ENCODE results near the gene CACNA1A.
"Not testable (repeated sequence)": the region's sequence is repeated elsewhere in the genome, so short reads cannot be mapped to it uniquely, and the experiment has no call there.

Gene CACNA1A

GRCh38 chr19:13210339-13210775 is 295.9 kb downstream of the CACNA1A start:
- peaks cover 30 to 62% of the 10 kb centered on the region in 2 donors for H3K4me1 Mint-ChIP-seq
- H3K27ac Mint-ChIP-seq: peak overlapping the region; percentile 98
- H3K36me3 Mint-ChIP-seq: peaks cover 0 to 3% of the 10 kb centered on the region in 2 donors
- peak overlapping the region; percentile 83 to 94 for H3K4me3 Mint-ChIP-seq
- no peaks in the 10 kb centered on the region for H3K27me3 Mint-ChIP-seq
- ATAC-seq (replicated peaks) (no peak), DNase-seq (no peak)
- no peaks in the 10 kb centered on the region for H3K9me3 Mint-ChIP-seq

- Mint-ChIP-seq H3K4me1 (peaks cover 30 to 61% of the 10 kb centered on the region in 2 donors), H3K27ac (peak overlapping the region; percentile 98), H3K9me3 (no peaks in the 10 kb centered on the region), H3K4me3 (peak overlapping the region; percentile 83 to 94), H3K27me3 (no peaks in the 10 kb centered on the region), H3K36me3 (peaks cover 0 to 3% of the 10 kb centered on the region in 2 donors)
- ATAC-seq (replicated peaks): peak; percentile 53 to 57
- DNase-seq: no peak
Measured at GRCh38 chr19:13209484-13210338, 296.6 kb downstream of the CACNA1A start.

- Mint-ChIP-seq H3K9me3 (no peaks in the 10 kb centered on the region), H3K27me3 (no peaks in the 10 kb centered on the region), H3K4me3 (peak overlapping the region; percentile 83 to 94), H3K36me3 (peaks cover 0 to 3% of the 10 kb centered on the region in 2 donors), H3K4me1 (peaks cover 30 to 61% of the 10 kb centered on the region in 2 donors), H3K27ac (peak overlapping the region; percentile 98)
- DNase-seq: no peak
- peak; percentile 60 to 64 for ATAC-seq (replicated peaks)
Measured at GRCh38 chr19:13208672-13209483, 297.4 kb downstream of the CACNA1A start.

GRCh38 chr19:13207846-13208671 is 298.2 kb downstream of the CACNA1A start:
- peaks cover 0 to 3% of the 10 kb centered on the region in 2 donors for H3K36me3 Mint-ChIP-seq
- peak overlapping the region; percentile 83 to 94 for H3K4me3 Mint-ChIP-seq
- ATAC-seq (replicated peaks) (peak; percentile 73 to 78), DNase-seq (peak; percentile 54)
- H3K9me3 Mint-ChIP-seq: no peaks in the 10 kb centered on the region
- H3K27me3 Mint-ChIP-seq: no peaks in the 10 kb centered on the region
- peaks cover 29 to 56% of the 10 kb centered on the region in 2 donors for H3K4me1 Mint-ChIP-seq
- H3K27ac Mint-ChIP-seq: peak overlapping the region; percentile 94

GRCh38 chr19:13207237-13207845 is 298.9 kb downstream of the CACNA1A start:
- ATAC-seq (replicated peaks) (no peak), DNase-seq (no peak)
- H3K4me3 Mint-ChIP-seq: peak overlapping the region; percentile 83 to 94
- H3K9me3 Mint-ChIP-seq: no peaks in the 10 kb centered on the region
- H3K27me3 Mint-ChIP-seq: no peaks in the 10 kb centered on the region
- H3K27ac Mint-ChIP-seq: no peak overlapping the region
- H3K4me1 Mint-ChIP-seq: peaks cover 26 to 49% of the 10 kb centered on the region in 2 donors
- peaks cover 0 to 3% of the 10 kb centered on the region in 2 donors for H3K36me3 Mint-ChIP-seq

GRCh38 chr19:13206587-13206986 is 299.7 kb downstream of the CACNA1A start:
- Mint-ChIP-seq H3K4me1 (peaks cover 24 to 41% of the 10 kb centered on the region in 2 donors), H3K9me3 (no peaks in the 10 kb centered on the region), H3K27ac (no peak overlapping the region), H3K36me3 (peaks cover 0 to 3% of the 10 kb centered on the region in 2 donors), H3K4me3 (peak overlapping the region in 1 of 2 donors; percentile 47), H3K27me3 (no peaks in the 10 kb centered on the region)
- DNase-seq (no peak), ATAC-seq (replicated peaks) (no peak)

GRCh38 chr19:13202112-13202511 is 304.2 kb downstream of the CACNA1A start:
- not testable (repeated sequence) for H3K4me1 Mint-ChIP-seq, H3K9me3 Mint-ChIP-seq
- H3K27ac Mint-ChIP-seq: peak overlapping the region; percentile 14

GRCh38 chr19:13198634-13199033 is 307.6 kb downstream of the CACNA1A start:
- Mint-ChIP-seq H3K4me1 (peaks cover 3 to 19% of the 10 kb centered on the region in 2 donors), H3K9me3 (no peaks in the 10 kb centered on the region), H3K4me3 (no peak overlapping the region), H3K27me3 (no peaks in the 10 kb centered on the region), H3K36me3 (no peaks in the 10 kb centered on the region), H3K27ac (no peak overlapping the region)
- ATAC-seq (replicated peaks) (no peak), DNase-seq (no peak)

More at GRCh38 chr19:13202112-13202511, 304.2 kb downstream of the CACNA1A start:
- H3K4me3 Mint-ChIP-seq; ATAC-seq (replicated peaks); H3K27me3 Mint-ChIP-seq; DNase-seq; H3K36me3 Mint-ChIP-seq: not testable (repeated sequence)

- peak; percentile 57 to 63 for ATAC-seq (replicated peaks)
- Mint-ChIP-seq H3K36me3 (no peaks in the 10 kb centered on the region), H3K4me3 (no peak overlapping the region), H3K4me1 (peaks cover 3 to 22% of the 10 kb centered on the region in 2 donors), H3K27me3 (no peaks in the 10 kb centered on the region), H3K9me3 (no peaks in the 10 kb centered on the region), H3K27ac (no peak overlapping the region)
- peak; percentile 34 for DNase-seq
Measured at GRCh38 chr19:13195678-13196077, 310.6 kb downstream of the CACNA1A start.

- no peak overlapping the region for H3K4me3 Mint-ChIP-seq
- no peak overlapping the region for H3K27ac Mint-ChIP-seq
- H3K9me3 Mint-ChIP-seq: peaks cover 0 to 2% of the 10 kb centered on the region in 2 donors
- no peaks in the 10 kb centered on the region for H3K36me3 Mint-ChIP-seq
- H3K4me1 Mint-ChIP-seq: peaks cover 5 to 44% of the 10 kb centered on the region in 2 donors
- no peak for DNase-seq
- no peaks in the 10 kb centered on the region for H3K27me3 Mint-ChIP-seq
- no peak for ATAC-seq (replicated peaks)
Measured at GRCh38 chr19:13190781-13191540, 315.3 kb downstream of the CACNA1A start.

- H3K27me3 Mint-ChIP-seq: no peaks in the 10 kb centered on the region
Measured at GRCh38 chr19:13189600-13189999, 316.7 kb downstream of the CACNA1A start.

GRCh38 chr19:13187419-13187818 is 318.9 kb downstream of the CACNA1A start:
- Mint-ChIP-seq H3K36me3 (no peaks in the 10 kb centered on the region), H3K4me1 (peaks cover 6 to 28% of the 10 kb centered on the region in 2 donors), H3K27me3 (no peaks in the 10 kb centered on the region), H3K4me3 (no peak overlapping the region), H3K27ac (no peak overlapping the region), H3K9me3 (peaks cover 0 to 2% of the 10 kb centered on the region in 2 donors)
- DNase-seq: no peak
- ATAC-seq (replicated peaks): no peak

More at GRCh38 chr19:13189600-13189999, 316.7 kb downstream of the CACNA1A start:
- H3K27ac Mint-ChIP-seq: peak overlapping the region; percentile 20
- no peak overlapping the region for H3K4me3 Mint-ChIP-seq
- no peak for DNase-seq
- peaks cover 0 to 2% of the 10 kb centered on the region in 2 donors for H3K9me3 Mint-ChIP-seq
- ATAC-seq (replicated peaks): no peak
- no peaks in the 10 kb centered on the region for H3K36me3 Mint-ChIP-seq
- H3K4me1 Mint-ChIP-seq: peaks cover 6 to 40% of the 10 kb centered on the region in 2 donors

GRCh38 chr19:13186688-13187087 is 319.6 kb downstream of the CACNA1A start:
- H3K4me3 Mint-ChIP-seq; DNase-seq; H3K27ac Mint-ChIP-seq; H3K27me3 Mint-ChIP-seq; ATAC-seq (replicated peaks); H3K9me3 Mint-ChIP-seq; H3K36me3 Mint-ChIP-seq: not testable (repeated sequence)
- H3K4me1 Mint-ChIP-seq: peaks cover 11 to 35% of the 10 kb centered on the region in 2 donors
